Hematopoietic multipotent progenitor cell (in vitro differentiated cells): ENCODE measurements around the gene HIGD1C. TPM values are rescaled to one million over a fixed set of nuclear protein-coding genes. Genes with fewer than 3 reads are reported as not detected.
"Not testable (repeated sequence)": the region's sequence is repeated elsewhere in the genome, so short reads cannot be mapped to it uniquely, and the experiment has no call there.

Experiments
- DNase-seq, 3 donors: peaks; one replicate each; pipeline ENCODE4 v3.0.0-alpha.2; 2011 to 2015; ENCODE audit warnings: low read depth in 2 of 3, low spot score in 2 of 3
- small RNA-seq: library from RNA; depleted of rRNA; stranded (forward); fragments of <200 nt; gene quantifications from one replicate; pipeline ENCODE3, GENCODE V24; 2012
- total RNA-seq: library from RNA; depleted of rRNA; stranded (reverse); fragments of >200 nt; gene quantifications from one replicate; pipeline ENCODE4 v1.2.3, GENCODE V29; 2012

HIGD1C gene
- total RNA-seq, 1 donor, result not detected

- DNase-seq, result peak in 1 of 3 donors; percentile 33
These were observed 60.4 kb downstream of the HIGD1C start for GRCh38 chr12:51012570-51013236.

GRCh38 chr12:51013441-51013840 lies 61.1 kb downstream of the HIGD1C start:
- no peak for DNase-seq

- not testable (repeated sequence) for DNase-seq
These were observed 62.1 kb downstream of the HIGD1C start for GRCh38 chr12:51014467-51014866.

GRCh38 chr12:51017452-51017851 lies 65.1 kb downstream of the HIGD1C start:
- DNase-seq, result no peak

GRCh38 chr12:51018956-51019355 lies 66.6 kb downstream of the HIGD1C start:
- no peak for DNase-seq

- no peak for DNase-seq
These were observed 67.6 kb downstream of the HIGD1C start for GRCh38 chr12:51019927-51020326.

Small RNAs within 50 kb of the gene (small RNA-seq; reads per million reads assigned to genes)
- gene AC008121.1 (not detected), gene RF00019 (not detected), gene RNU6-87P (not detected)

Other genes with a start within 250 kb of the HIGD1C start
- gene ATF1, start 188.4 kb upstream of the HIGD1C start, total RNA-seq, result 28.3 TPM
- not detected for gene TMPRSS12, start 109.6 kb upstream of the HIGD1C start, total RNA-seq
- gene SLC11A2, start 73.8 kb downstream of the HIGD1C start, total RNA-seq, result 51.4 TPM
- 81.9 TPM for gene LETMD1, start 95.8 kb downstream of the HIGD1C start, total RNA-seq
- 7.3 TPM for gene CSRNP2, start 131.1 kb downstream of the HIGD1C start, total RNA-seq
- gene TFCP2, start 220.6 kb downstream of the HIGD1C start, total RNA-seq, result 10.8 TPM